GM04503 (cell line): ENCODE measurements around the gene OR51I2.

Experiments used
- DNase-seq: peaks from one replicate; pipeline ENCODE4 v3.0.0-alpha.2; 2012; ENCODE audit warnings: low read depth

OR51I2 gene

DNA sequence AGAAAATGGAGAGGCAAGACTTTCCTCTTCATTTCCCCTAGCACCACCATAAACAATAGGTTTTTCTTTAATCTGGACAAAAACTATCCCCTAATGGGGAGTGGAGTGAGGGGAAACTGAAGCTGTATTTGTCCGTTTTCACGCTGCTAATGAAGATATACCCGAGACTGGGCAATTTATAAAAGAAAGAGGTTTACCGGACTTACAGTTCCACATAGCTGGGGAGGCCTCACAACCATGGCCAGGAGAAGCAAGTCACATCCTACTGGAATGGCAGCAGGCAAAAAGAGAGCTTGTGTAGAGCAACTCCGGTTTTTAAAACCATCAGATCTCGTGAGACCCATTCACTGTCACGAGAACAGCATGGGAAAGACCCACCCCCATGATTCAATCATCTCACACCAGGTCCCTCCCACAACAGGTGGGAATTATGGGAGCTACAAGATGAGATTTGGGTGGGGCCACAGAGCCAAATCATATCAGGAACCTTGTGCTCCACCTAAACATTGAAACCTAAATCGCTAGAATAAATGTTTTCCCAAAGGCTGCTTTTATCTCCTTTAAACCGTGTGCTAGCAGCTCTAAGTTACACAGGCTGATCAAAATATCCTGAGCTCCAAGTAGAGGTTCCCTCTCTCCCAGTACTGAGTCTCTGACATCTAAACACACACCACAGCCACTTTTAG lies 56.4 kb downstream of the OR51I2 start:
- DNase-seq = no peak
